Measurements from ENCODE around the gene MAPKAP1.

MAPKAP1 gene

GRCh38 chr9:125603478-125604021 is 103.5 kb downstream of the MAPKAP1 start:
- Histone ChIP-seq H3K79me2 (ENCODE audit: control insufficient read depth, low read length) (peaks cover 7% of the 10 kb centered on the region), H3K9me2 (replicated peaks; ENCODE audit: control insufficient read depth, low read length) (no peaks in the 10 kb centered on the region), H3K27ac (ENCODE audit: low read depth, low read length) (no peak overlapping the region), H4K20me1 (ENCODE audit: control insufficient read depth, insufficient read depth, low read depth, low read length) (peaks cover 6% of the 10 kb centered on the region), H3F3A (ENCODE audit: control insufficient read depth, insufficient read depth) (no peaks in the 10 kb centered on the region), H3K36me3 (ENCODE audit: control insufficient read depth, low read length) (no peaks in the 10 kb centered on the region), H3K4me1 (ENCODE audit: control insufficient read depth, low read length) (no peaks in the 10 kb centered on the region), H3K27me3 (ENCODE audit: control insufficient read depth, low read length) (no peaks in the 10 kb centered on the region), H3K4me2 (ENCODE audit: low read length) (no peak overlapping the region), H3K9me3 (ENCODE audit: control insufficient read depth, insufficient read depth, low read length) (no peaks in the 10 kb centered on the region), H3K4me3 (ENCODE audit: low read length) (no peak overlapping the region)
- TF ChIP-seq EZH2phosphoT487 (IDR thresholded peaks at IDR 0.05; ENCODE audit: borderline replicate concordance, low read length) (no peak), CTCF (IDR thresholded peaks at IDR 0.05; ENCODE audit: low read depth, low read length, poor library complexity, severe bottlenecking) (no peak)

DNA sequence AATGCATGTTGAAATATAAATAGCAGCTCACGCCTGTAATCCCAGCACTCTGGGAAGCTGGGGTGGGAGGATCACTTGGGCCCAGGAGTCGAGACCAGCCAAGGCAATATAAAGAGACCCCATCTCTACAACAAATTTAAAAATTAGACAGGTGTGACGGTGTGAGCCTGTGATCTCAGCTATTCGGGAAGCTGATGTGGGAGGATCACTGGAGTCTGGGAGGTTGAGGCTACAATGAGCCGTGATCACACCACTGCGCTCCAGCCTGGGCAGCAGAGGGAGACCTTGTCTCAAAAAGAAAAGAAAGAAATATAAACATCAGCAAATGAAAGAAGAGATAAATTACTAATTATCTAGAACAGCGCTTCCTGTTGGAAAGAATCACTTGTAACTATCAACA is 105.0 kb downstream of the MAPKAP1 start:
- no peak overlapping the region for H3K4me3 ChIP-seq (ENCODE audit: low read length)
- H3K36me3 ChIP-seq (ENCODE audit: control insufficient read depth, low read length) = no peaks in the 10 kb centered on the region
- H4K20me1 ChIP-seq (ENCODE audit: control insufficient read depth, insufficient read depth, low read depth, low read length) = peaks cover 6% of the 10 kb centered on the region
- H3K9me2 ChIP-seq (replicated peaks; ENCODE audit: control insufficient read depth, low read length) = no peaks in the 10 kb centered on the region
- H3K9me3 ChIP-seq (ENCODE audit: control insufficient read depth, insufficient read depth, low read length) = no peaks in the 10 kb centered on the region
- no peak overlapping the region for H3K4me2 ChIP-seq (ENCODE audit: low read length)
- peaks cover 7% of the 10 kb centered on the region for H3K79me2 ChIP-seq (ENCODE audit: control insufficient read depth, low read length)
- no peaks in the 10 kb centered on the region for H3K27me3 ChIP-seq (ENCODE audit: control insufficient read depth, low read length)
- H3K4me1 ChIP-seq (ENCODE audit: control insufficient read depth, low read length) = no peaks in the 10 kb centered on the region
- H3F3A ChIP-seq (ENCODE audit: control insufficient read depth, insufficient read depth) = no peaks in the 10 kb centered on the region
- TF ChIP-seq EZH2phosphoT487 (IDR thresholded peaks at IDR 0.05; ENCODE audit: borderline replicate concordance, low read length) (no peak), CTCF (IDR thresholded peaks at IDR 0.05; ENCODE audit: low read depth, low read length, poor library complexity, severe bottlenecking) (no peak)
- no peak overlapping the region for H3K27ac ChIP-seq (ENCODE audit: low read depth, low read length)

GRCh38 chr9:125600194-125600593 is 106.8 kb downstream of the MAPKAP1 start:
- TF ChIP-seq EZH2phosphoT487 (IDR thresholded peaks at IDR 0.05; ENCODE audit: borderline replicate concordance, low read length) (no peak), CTCF (IDR thresholded peaks at IDR 0.05; ENCODE audit: low read depth, low read length, poor library complexity, severe bottlenecking) (no peak)
- no peaks in the 10 kb centered on the region for H3K4me1 ChIP-seq (ENCODE audit: control insufficient read depth, low read length)
- no peaks in the 10 kb centered on the region for H3K27me3 ChIP-seq (ENCODE audit: control insufficient read depth, low read length)
- H3K9me3 ChIP-seq (ENCODE audit: control insufficient read depth, insufficient read depth, low read length) = no peaks in the 10 kb centered on the region
- peaks cover 7% of the 10 kb centered on the region for H3K79me2 ChIP-seq (ENCODE audit: control insufficient read depth, low read length)
- H3K4me3 ChIP-seq (ENCODE audit: low read length) = no peak overlapping the region
- H4K20me1 ChIP-seq (ENCODE audit: control insufficient read depth, insufficient read depth, low read depth, low read length) = peaks cover 3% of the 10 kb centered on the region
- H3K36me3 ChIP-seq (ENCODE audit: control insufficient read depth, low read length) = no peaks in the 10 kb centered on the region
- H3K4me2 ChIP-seq (ENCODE audit: low read length) = no peak overlapping the region
- H3K27ac ChIP-seq (ENCODE audit: low read depth, low read length) = no peak overlapping the region
- H3K9me2 ChIP-seq (replicated peaks; ENCODE audit: control insufficient read depth, low read length) = no peaks in the 10 kb centered on the region
- H3F3A ChIP-seq (ENCODE audit: control insufficient read depth, insufficient read depth) = no peaks in the 10 kb centered on the region
